SJCRH30 (cell line): Measurements from ENCODE around the gene NDRG4. TPM values are rescaled to one million over a fixed set of nuclear protein-coding genes. Genes with fewer than 3 reads are reported as not detected.

ENCODE experiments used
- DNase-seq, 2 experiments: peaks; one replicate each; pipeline ENCODE4 v3.0.0-alpha.2; 2015 to 2020
- H3K27ac ChIP-seq: fragments of 250-450 bp; sonication (Bioruptor Pico); 2 replicates; pipeline ENCODE4 v1.5.1; 2020; ENCODE audit warnings: mild to moderate bottlenecking, moderate library complexity
- H3K27me3 ChIP-seq: fragments of 250-450 bp; sonication (Bioruptor Pico); 2 replicates; pipeline ENCODE4 v1.5.1; 2020; ENCODE audit warnings: mild to moderate bottlenecking, moderate library complexity
- H3K36me3 ChIP-seq: fragments of 250-450 bp; sonication (Bioruptor Pico); 2 replicates; pipeline ENCODE4 v1.5.1; 2020; ENCODE audit warnings: mild to moderate bottlenecking, moderate library complexity
- H3K4me1 ChIP-seq: fragments of 250-450 bp; sonication (Bioruptor Pico); 2 replicates; pipeline ENCODE4 v1.5.1; 2020; ENCODE audit warnings: mild to moderate bottlenecking, moderate library complexity
- H3K4me3 ChIP-seq: fragments of 250-450 bp; sonication (Bioruptor Pico); 2 replicates; pipeline ENCODE4 v1.5.1; 2020; ENCODE audit warnings: mild to moderate bottlenecking, moderate library complexity
- H3K9me3 ChIP-seq: fragments of 250-450 bp; sonication (Bioruptor Pico); replicated peaks from 2 replicates; pipeline ENCODE4 v1.5.1; 2020; ENCODE audit warnings: mild to moderate bottlenecking, moderate library complexity
- total RNA-seq: library from RNA; depleted of rRNA; stranded (reverse); fragments of >200 nt; shearing (Covaris generic); gene quantifications from 2 replicates; pipeline ENCODE4 v1.2.3, GENCODE V29; 2014

NDRG4 gene
- total RNA-seq, 1 experiment from 2014 or later = 8.7 TPM

- Histone ChIP-seq H3K4me3 (peak overlapping the region; percentile 25), H3K4me1 (peaks cover 26% of the 10 kb centered on the region), H3K36me3 (no peaks in the 10 kb centered on the region), H3K9me3 (no peaks in the 10 kb centered on the region), H3K27ac (no peak overlapping the region), H3K27me3 (peaks cover 4% of the 10 kb centered on the region; the same call in 1 of the 2 replicates)
- DNase-seq = peak in 1 of 2 experiments; percentile 45
These were observed 4.2 kb upstream of the NDRG4 start for GRCh38 chr16:58495521-58496331.

DNA sequence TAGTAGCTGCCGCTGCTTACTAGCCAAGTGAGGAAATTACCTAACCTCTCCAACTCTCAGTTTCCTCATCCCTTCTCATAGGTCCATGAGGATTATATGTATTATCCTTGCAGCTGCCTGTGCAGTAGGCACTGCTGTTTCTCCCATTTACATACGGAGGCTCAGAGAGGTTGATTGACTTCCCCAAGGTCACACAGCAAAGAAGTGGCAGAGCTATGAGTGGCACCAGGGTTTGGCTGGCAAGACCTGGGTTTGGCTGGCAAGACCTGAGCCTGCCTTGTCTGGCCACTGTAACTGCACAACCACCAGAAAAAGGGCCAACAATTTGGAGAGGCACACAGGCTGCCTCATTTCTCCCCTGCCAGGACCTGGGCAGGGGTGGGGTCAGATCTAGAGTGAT is 2.5 kb upstream of the NDRG4 start:
- DNase-seq = no peak
- Histone ChIP-seq H3K4me1 (peaks cover 26% of the 10 kb centered on the region), H3K27me3 (peaks cover 4% of the 10 kb centered on the region; the same call in 1 of the 2 replicates), H3K36me3 (no peaks in the 10 kb centered on the region), H3K27ac (no peak overlapping the region), H3K9me3 (no peaks in the 10 kb centered on the region), H3K4me3 (no peak overlapping the region)

DNA sequence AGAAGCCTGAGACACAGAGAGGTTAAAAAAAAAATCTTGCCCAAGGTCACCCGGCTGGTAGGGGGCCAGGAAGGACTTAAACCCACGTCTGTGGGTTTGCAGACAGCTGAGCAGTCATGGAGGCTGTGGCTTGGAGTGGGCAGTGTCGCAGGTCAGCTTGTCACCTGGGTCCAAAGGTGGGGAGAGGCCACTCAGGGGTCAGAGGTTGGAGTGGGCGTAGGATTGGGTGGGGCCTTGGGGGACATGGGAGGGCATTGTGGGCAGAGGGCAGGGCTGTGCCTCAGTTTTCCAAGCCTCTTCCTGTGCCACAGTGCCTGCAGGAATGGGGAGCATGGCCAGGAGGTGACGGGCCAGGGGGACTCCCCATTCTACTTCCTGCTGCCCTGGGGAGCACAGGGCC is 2.0 kb upstream of the NDRG4 start:
- no peak for DNase-seq
- Histone ChIP-seq H3K4me1 (peaks cover 21% of the 10 kb centered on the region), H3K36me3 (no peaks in the 10 kb centered on the region), H3K27ac (no peak overlapping the region), H3K9me3 (no peaks in the 10 kb centered on the region), H3K27me3 (peaks cover 4% of the 10 kb centered on the region; the same call in 1 of the 2 replicates), H3K4me3 (no peak overlapping the region)

- DNase-seq = no peak
- peaks cover 19% of the 10 kb centered on the region; the same call in 1 of the 2 replicates for H3K4me1 ChIP-seq
- no peaks in the 10 kb centered on the region for H3K9me3 ChIP-seq
- H3K4me3 ChIP-seq = no peak overlapping the region
- no peaks in the 10 kb centered on the region for H3K27me3 ChIP-seq
- H3K27ac ChIP-seq = no peak overlapping the region
- H3K36me3 ChIP-seq = no peaks in the 10 kb centered on the region
These were observed 1.4 kb upstream of the NDRG4 start for GRCh38 chr16:58498341-58499091.

DNA sequence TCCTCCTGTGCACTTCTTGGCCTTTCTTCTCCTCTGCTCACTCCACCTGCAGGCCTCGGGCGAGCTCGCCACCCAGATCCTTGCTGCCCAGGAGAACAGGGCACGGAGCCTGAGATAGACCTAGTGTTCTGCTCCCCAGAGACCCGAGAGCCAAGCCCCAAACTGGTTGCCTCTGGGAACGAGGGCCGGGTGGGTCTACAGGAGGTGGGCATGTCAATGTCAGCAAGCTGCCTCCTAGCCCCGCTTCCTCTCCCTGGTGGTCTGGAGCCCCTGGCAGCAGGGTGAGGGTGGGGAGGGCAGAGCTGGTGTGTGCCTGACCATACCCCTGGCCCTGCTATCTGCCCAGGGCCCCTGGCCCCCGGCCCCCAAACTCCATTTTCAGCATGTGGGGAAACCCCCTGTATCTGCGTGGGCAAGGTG is 841 bp upstream of the NDRG4 start:
- no peaks in the 10 kb centered on the region for H3K27me3 ChIP-seq
- no peak for DNase-seq
- H3K4me3 ChIP-seq = no peak overlapping the region
- no peak overlapping the region for H3K27ac ChIP-seq
- peaks cover 19% of the 10 kb centered on the region; the same call in 1 of the 2 replicates for H3K4me1 ChIP-seq
- H3K36me3 ChIP-seq = no peaks in the 10 kb centered on the region
- no peaks in the 10 kb centered on the region for H3K9me3 ChIP-seq

DNA sequence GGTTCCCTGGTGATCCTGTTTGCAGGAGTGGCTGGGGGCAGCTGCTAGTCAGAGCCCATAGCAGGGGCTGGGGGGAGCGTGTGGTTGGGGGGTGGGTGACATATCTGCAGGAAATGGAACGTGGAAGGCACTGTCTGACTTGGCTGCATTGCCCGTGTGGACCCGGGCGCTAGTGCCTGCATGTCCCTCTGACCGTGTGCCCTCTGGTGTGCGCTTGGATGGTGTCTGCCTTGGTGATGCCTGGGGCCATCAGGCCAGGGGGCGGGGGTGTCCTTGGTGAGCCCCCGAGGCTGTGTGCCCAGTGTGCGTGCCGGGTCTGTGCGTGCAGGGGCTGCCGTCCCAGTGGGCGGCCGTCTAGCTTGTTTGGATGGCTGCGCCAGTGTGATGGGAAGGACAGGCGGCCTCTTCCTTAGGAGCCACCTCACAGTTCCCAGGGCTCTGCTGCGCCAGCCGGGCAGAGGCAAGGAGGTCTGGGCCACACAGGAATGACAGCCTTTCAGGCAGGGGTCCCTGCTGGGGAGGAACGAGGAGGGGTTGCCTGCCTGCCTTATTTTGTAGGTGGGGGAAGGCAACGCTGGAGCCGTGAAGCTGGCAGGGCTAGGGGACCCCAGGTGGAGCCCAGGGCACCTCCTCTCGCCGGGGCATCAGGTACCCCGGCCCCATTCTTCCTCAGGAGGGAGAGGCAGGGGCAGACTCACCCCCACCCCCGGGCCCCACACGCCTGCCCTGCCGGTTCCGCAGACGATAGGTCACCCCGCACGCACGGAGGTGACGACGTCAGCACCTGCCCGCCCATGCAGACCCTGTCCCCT is 693 bp downstream of the NDRG4 start:
- Histone ChIP-seq H3K4me3 (peak overlapping the region; percentile 58), H3K27ac (no peak overlapping the region), H3K27me3 (no peaks in the 10 kb centered on the region), H3K36me3 (no peaks in the 10 kb centered on the region), H3K9me3 (no peaks in the 10 kb centered on the region), H3K4me1 (peaks cover 15% of the 10 kb centered on the region; the same call in 1 of the 2 replicates)
- peak in 1 of 2 experiments; percentile 34 for DNase-seq

DNA sequence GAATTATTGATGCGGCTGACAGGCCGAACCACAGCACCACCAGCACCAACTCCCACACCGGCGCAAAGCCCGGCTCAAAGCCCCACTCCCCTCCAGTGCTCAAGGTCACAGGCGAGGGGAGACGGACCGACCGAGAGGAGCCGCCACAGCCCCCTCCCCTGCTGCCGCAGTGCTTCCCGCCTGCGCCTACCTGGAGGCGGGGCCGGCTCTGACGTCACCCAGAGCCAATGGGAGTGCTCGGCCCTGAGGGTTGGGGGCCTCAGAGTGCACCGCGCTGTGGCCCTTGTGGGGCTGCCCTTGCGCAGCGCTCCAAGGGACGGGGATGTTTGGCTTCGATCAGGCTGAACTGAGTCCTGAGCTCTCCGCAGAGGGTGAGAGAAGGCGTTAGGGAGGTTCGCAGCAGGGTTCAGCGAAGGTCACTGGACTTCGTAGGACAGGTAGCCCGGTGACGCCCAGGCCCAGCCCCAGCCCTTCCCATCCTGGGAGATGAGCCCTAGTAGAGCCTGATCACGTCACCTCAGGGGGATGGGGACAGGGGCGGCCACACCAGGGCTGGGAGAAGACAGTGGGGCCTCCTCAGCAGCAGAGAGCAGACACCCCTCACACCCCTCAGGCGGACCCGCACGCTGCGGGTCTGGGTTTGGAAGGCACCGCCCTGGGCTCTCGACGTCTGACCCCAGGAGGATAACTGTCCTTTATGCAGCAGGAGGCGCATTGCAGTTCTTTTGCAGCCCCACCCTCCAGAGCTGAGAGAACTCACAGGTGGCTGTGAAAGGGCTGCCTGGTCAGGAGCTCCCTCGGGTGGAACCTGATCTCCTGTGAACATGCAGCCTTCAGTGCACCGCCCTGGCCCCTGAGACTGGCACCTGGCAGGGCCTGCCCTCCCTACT is 1.5 kb downstream of the NDRG4 start:
- H3K9me3 ChIP-seq = no peaks in the 10 kb centered on the region
- peaks cover 7% of the 10 kb centered on the region; the same call in 1 of the 2 replicates for H3K4me1 ChIP-seq
- H3K4me3 ChIP-seq = peak overlapping the region; percentile 58
- H3K27ac ChIP-seq = no peak overlapping the region
- no peaks in the 10 kb centered on the region for H3K36me3 ChIP-seq
- no peaks in the 10 kb centered on the region for H3K27me3 ChIP-seq
- DNase-seq = peak in 1 of 2 experiments; percentile 42

GRCh38 chr16:58502217-58502921 is 2.4 kb downstream of the NDRG4 start:
- Histone ChIP-seq H3K9me3 (no peaks in the 10 kb centered on the region), H3K4me3 (no peak overlapping the region), H3K36me3 (no peaks in the 10 kb centered on the region), H3K27ac (no peak overlapping the region), H3K4me1 (peaks cover 7% of the 10 kb centered on the region; the same call in 1 of the 2 replicates), H3K27me3 (no peaks in the 10 kb centered on the region)
- no peak for DNase-seq

GRCh38 chr16:58503166-58503862 is 3.4 kb downstream of the NDRG4 start:
- Histone ChIP-seq H3K27me3 (no peaks in the 10 kb centered on the region), H3K4me1 (peaks cover 7% of the 10 kb centered on the region; the same call in 1 of the 2 replicates), H3K27ac (no peak overlapping the region), H3K4me3 (no peak overlapping the region), H3K36me3 (no peaks in the 10 kb centered on the region), H3K9me3 (no peaks in the 10 kb centered on the region)
- no peak for DNase-seq

GRCh38 chr16:58503863-58504688 is 4.1 kb downstream of the NDRG4 start:
- DNase-seq = no peak
- Histone ChIP-seq H3K36me3 (no peaks in the 10 kb centered on the region), H3K4me1 (peaks cover 7% of the 10 kb centered on the region; the same call in 1 of the 2 replicates), H3K9me3 (no peaks in the 10 kb centered on the region), H3K27ac (no peak overlapping the region), H3K4me3 (no peak overlapping the region), H3K27me3 (no peaks in the 10 kb centered on the region)

DNA sequence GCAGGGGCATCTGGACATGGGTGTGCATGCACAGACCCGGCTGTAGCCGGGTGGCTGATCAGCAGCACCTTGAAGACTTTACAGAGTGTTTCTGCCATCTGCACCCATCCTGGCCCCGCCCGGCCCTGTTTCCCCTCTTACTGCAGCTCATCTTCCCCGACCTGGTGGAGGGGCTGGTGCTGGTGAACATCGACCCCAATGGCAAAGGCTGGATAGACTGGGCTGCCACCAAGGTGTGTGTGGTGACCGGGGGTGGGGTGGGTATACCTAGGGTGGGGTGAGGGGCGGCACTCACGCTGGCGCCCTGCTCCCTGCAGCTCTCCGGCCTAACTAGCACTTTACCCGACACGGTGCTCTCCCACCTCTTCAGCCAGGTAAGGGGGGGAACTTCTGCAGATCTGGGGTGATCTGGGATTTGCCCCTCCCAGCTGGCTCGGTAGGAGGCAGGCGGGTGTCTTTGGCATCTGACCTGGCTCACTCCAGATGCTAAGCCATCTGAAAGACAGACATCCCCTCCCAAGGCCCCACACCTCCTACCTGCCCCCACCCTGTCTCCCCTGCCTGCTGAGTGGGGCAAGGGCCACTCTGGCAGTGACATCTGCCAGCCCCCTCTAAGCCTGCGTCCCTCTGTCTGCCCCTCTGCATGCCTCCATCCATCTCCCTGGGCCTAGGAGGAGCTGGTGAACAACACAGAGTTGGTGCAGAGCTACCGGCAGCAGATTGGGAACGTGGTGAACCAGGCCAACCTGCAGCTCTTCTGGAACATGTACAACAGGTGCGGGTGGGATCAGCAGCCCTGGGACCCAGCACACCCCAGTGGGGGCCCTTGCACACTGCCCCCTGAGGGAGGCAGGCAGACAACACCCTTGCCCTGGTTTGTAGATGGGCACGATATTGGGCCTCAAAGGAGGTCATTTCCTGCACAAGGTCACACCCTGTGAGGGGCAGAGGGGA is 6.6 kb downstream of the NDRG4 start:
- Histone ChIP-seq H3K4me1 (peaks cover 1% of the 10 kb centered on the region; the same call in 1 of the 2 replicates), H3K27me3 (no peaks in the 10 kb centered on the region), H3K9me3 (no peaks in the 10 kb centered on the region), H3K4me3 (no peak overlapping the region), H3K36me3 (no peaks in the 10 kb centered on the region; the same call in 1 of the 2 replicates), H3K27ac (no peak overlapping the region)
- peak in 1 of 2 experiments; percentile 17 for DNase-seq
